ENCODE measurements around the gene PPM1F. TPM values are rescaled to one million over a fixed set of nuclear protein-coding genes. Genes with fewer than 3 reads are reported as not detected.

PPM1F gene
- polyA plus RNA-seq, 1 donor (not counting 4 experiments of a cell fraction or from before 2014, with no cell fraction given): 18.2 TPM

DNA sequence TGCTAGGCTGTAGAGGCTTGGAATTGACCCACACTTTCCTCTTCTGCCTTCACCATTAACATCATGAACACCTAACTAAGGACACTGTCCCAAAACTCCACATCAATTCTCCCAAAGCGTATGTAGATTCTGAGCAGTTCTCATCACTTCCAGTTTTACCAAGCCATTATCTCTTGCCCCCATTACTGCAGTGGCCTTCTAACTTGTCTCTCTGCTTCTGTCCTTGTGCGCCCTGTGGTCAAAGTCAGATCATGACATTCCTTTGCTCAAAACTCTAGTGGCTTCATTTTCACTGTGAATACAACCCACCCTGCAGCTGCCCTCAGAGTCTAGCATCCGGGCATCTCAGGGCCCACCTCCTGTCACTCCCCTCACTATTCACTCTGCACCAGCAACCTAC is 43.0 kb upstream of the PPM1F start:
- Histone ChIP-seq H3K27ac (ENCODE audit: control insufficient read depth, insufficient read depth, low read length) (no peak overlapping the region), H3K4me3 (ENCODE audit: control insufficient read depth in 2 of 3, extremely low read depth in 1 of 3, insufficient read depth in 2 of 3, low read depth in 1 of 3, low read length in 3 of 3) (no peak overlapping the region), H2AFZ (ENCODE audit: control insufficient read depth, low read length) (no peak overlapping the region), H3K4me1 (ENCODE audit: control insufficient read depth, extremely low read depth, insufficient read depth, low read length) (peaks cover 4% of the 10 kb centered on the region), H3K9me3 (ENCODE audit: control insufficient read depth, low read depth, low read length) (no peaks in the 10 kb centered on the region), H3K9ac (ENCODE audit: control insufficient read depth, extremely low read depth, insufficient read depth, low read length) (no peak overlapping the region), H3K9me1 (ENCODE audit: control insufficient read depth, extremely low read depth, insufficient read depth, low read length) (no peaks in the 10 kb centered on the region), H3K36me3 (ENCODE audit: control insufficient read depth in 2 of 2, extremely low read depth in 1 of 2, insufficient read depth in 2 of 2, low read length in 2 of 2) (no peaks in the 10 kb centered on the region), H3K27me3 (ENCODE audit: control insufficient read depth, extremely low read depth, insufficient read depth, low read length) (no peaks in the 10 kb centered on the region), H3K4me2 (ENCODE audit: control insufficient read depth, extremely low read depth, insufficient read depth, low read depth, low read length) (no peak overlapping the region), H4K20me1 (ENCODE audit: control insufficient read depth, extremely low read depth, insufficient read depth, low read length) (no peaks in the 10 kb centered on the region), H3K79me2 (ENCODE audit: control insufficient read depth, insufficient read depth, low read length) (no peaks in the 10 kb centered on the region)
- FAIRE-seq (no peak), DNase-seq (ENCODE audit: low read depth, low spot score) (no peak)
- TF ChIP-seq EZH2 (IDR thresholded peaks at IDR 0.05; ENCODE audit: low read length): no peak
- TF ChIP-seq, protein P1, sequence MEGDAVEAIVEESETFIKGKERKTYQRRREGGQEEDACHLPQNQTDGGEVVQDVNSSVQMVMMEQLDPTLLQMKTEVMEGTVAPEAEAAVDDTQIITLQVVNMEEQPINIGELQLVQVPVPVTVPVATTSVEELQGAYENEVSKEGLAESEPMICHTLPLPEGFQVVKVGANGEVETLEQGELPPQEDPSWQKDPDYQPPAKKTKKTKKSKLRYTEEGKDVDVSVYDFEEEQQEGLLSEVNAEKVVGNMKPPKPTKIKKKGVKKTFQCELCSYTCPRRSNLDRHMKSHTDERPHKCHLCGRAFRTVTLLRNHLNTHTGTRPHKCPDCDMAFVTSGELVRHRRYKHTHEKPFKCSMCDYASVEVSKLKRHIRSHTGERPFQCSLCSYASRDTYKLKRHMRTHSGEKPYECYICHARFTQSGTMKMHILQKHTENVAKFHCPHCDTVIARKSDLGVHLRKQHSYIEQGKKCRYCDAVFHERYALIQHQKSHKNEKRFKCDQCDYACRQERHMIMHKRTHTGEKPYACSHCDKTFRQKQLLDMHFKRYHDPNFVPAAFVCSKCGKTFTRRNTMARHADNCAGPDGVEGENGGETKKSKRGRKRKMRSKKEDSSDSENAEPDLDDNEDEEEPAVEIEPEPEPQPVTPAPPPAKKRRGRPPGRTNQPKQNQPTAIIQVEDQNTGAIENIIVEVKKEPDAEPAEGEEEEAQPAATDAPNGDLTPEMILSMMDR (optimal IDR thresholded peaks at IDR 0.05 in 1 of 3, IDR thresholded peaks at IDR 0.05 in 1 of 3, conservative IDR thresholded peaks at IDR 0.05 in 1 of 3; ENCODE audit: extremely low read depth in 1 of 3, insufficient read depth in 2 of 3, low read length in 3 of 3): no peak
- dilution Hi-C loops (cut with MboI; ENCODE audit: extremely low pct_ligation_motif_present, low sequenced_read_pairs): no loop called here

DNA sequence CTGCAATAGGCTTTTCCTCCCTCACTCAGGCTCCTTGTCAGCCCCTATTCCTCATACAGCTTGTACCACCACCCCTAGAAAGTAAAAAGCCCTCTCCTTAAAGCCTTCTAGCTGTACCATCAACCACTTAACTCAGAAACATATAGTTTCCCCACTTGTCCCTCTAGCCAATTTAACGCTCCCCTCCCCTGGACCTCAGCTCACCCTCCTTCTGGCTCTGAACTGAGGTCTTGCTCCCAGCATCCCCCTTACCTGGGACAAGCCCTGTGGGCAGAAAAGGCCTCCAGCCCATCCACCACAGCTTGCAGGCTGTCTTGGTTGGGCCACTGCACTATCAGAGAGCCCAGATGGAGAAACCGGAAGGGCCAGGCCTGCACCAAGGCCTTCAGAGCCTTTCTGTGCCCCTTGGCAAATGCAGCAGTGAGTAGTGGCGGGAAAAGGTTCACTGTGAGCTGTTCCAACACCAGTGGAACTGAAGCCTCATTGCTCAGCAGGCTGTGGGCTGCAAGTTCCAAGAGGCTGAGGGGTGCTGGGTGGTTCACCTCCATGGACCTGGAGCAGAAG is 42.3 kb upstream of the PPM1F start:
- Histone ChIP-seq H3K79me2 (ENCODE audit: control insufficient read depth, insufficient read depth, low read length) (no peaks in the 10 kb centered on the region), H3K4me3 (ENCODE audit: control insufficient read depth in 2 of 3, extremely low read depth in 1 of 3, insufficient read depth in 2 of 3, low read depth in 1 of 3, low read length in 3 of 3) (no peak overlapping the region), H3K9me3 (ENCODE audit: control insufficient read depth, low read depth, low read length) (no peaks in the 10 kb centered on the region), H3K36me3 (ENCODE audit: control insufficient read depth in 2 of 2, extremely low read depth in 1 of 2, insufficient read depth in 2 of 2, low read length in 2 of 2) (no peaks in the 10 kb centered on the region), H2AFZ (ENCODE audit: control insufficient read depth, low read length) (no peak overlapping the region), H3K4me1 (ENCODE audit: control insufficient read depth, extremely low read depth, insufficient read depth, low read length) (peaks cover 4% of the 10 kb centered on the region), H3K27ac (ENCODE audit: control insufficient read depth, insufficient read depth, low read length) (no peak overlapping the region), H4K20me1 (ENCODE audit: control insufficient read depth, extremely low read depth, insufficient read depth, low read length) (no peaks in the 10 kb centered on the region), H3K9me1 (ENCODE audit: control insufficient read depth, extremely low read depth, insufficient read depth, low read length) (no peaks in the 10 kb centered on the region), H3K9ac (ENCODE audit: control insufficient read depth, extremely low read depth, insufficient read depth, low read length) (no peak overlapping the region), H3K27me3 (ENCODE audit: control insufficient read depth, extremely low read depth, insufficient read depth, low read length) (no peaks in the 10 kb centered on the region), H3K4me2 (ENCODE audit: control insufficient read depth, extremely low read depth, insufficient read depth, low read depth, low read length) (no peak overlapping the region)
- no peak for DNase-seq (ENCODE audit: low read depth, low spot score)
- TF ChIP-seq, protein P1 (optimal IDR thresholded peaks at IDR 0.05 in 1 of 3, IDR thresholded peaks at IDR 0.05 in 1 of 3, conservative IDR thresholded peaks at IDR 0.05 in 1 of 3; ENCODE audit: extremely low read depth in 1 of 3, insufficient read depth in 2 of 3, low read length in 3 of 3): no peak
- no peak for TF ChIP-seq EZH2 (IDR thresholded peaks at IDR 0.05; ENCODE audit: low read length)
- FAIRE-seq: no peak
- dilution Hi-C loops (cut with MboI; ENCODE audit: extremely low pct_ligation_motif_present, low sequenced_read_pairs): no loop called here

Data from keratinocyte (primary cell).